HG02973 (cell line): ENCODE measurements around the gene LRRC47.

Source experiments
- ATAC-seq: cut with Tn5 transposase; IDR thresholded peaks from one replicate; pipeline ENCODE4 v1.9.1; 2021; ENCODE audit warnings: moderate library complexity; ENCODE audit not compliant: unreplicated experiment

Gene LRRC47

GRCh38 chr1:3773572-3774275, 22.6 kb downstream of the LRRC47 start:
- no peak for ATAC-seq

GRCh38 chr1:3772715-3773571, 23.4 kb downstream of the LRRC47 start, which contains the start of gene SMIM1:
Gene SMIM1, plus strand, starts transcription at chr1:3772749. Its CDS starts 2,625 bp downstream, at chr1:3775374.
- peak; percentile 9 for ATAC-seq

GRCh38 chr1:3772027-3772714, 24.1 kb downstream of the LRRC47 start:
- ATAC-seq, result peak; percentile 55

- ATAC-seq, result no peak
Observed at GRCh38 chr1:3771108-3772026, 24.9 kb downstream of the LRRC47 start.

GRCh38 chr1:3770047-3770765, 26.1 kb downstream of the LRRC47 start:
- ATAC-seq, result no peak

GRCh38 chr1:3768811-3769390, 27.4 kb downstream of the LRRC47 start:
- ATAC-seq, result no peak

GRCh38 chr1:3767328-3767925, 28.9 kb downstream of the LRRC47 start:
- ATAC-seq, result no peak

- no peak for ATAC-seq
Observed at GRCh38 chr1:3763351-3764125, 32.8 kb downstream of the LRRC47 start.

- ATAC-seq, result no peak
Observed at GRCh38 chr1:3762873-3763228, 33.4 kb downstream of the LRRC47 start.

GRCh38 chr1:3762151-3762872, 34.0 kb downstream of the LRRC47 start:
- no peak for ATAC-seq

GRCh38 chr1:3761296-3762010, 34.8 kb downstream of the LRRC47 start:
- ATAC-seq, result no peak

GRCh38 chr1:3759796-3760195, 36.5 kb downstream of the LRRC47 start:
- no peak for ATAC-seq

GRCh38 chr1:3759164-3759563, 37.1 kb downstream of the LRRC47 start:
- no peak for ATAC-seq

- ATAC-seq, result no peak
Observed at GRCh38 chr1:3756394-3756793, 39.9 kb downstream of the LRRC47 start.

- ATAC-seq, result no peak
Observed at GRCh38 chr1:3753656-3754454, 42.4 kb downstream of the LRRC47 start.

- no peak for ATAC-seq
Observed at GRCh38 chr1:3752400-3752945, 43.8 kb downstream of the LRRC47 start, which contains the start of gene CCDC27. Gene CCDC27, plus strand, starts transcription at chr1:3752450. Its CDS starts 32 bp downstream, at chr1:3752482.
